BLaER1 (cell line): ENCODE results near the gene UNKL.

Experiments
- H3K27ac ChIP-seq: shearing (Covaris generic); formaldehyde crosslinking; 2 replicates; pipeline ENCODE4 v1.8.1; 2022
- H3K27me3 ChIP-seq: shearing (Covaris generic); formaldehyde crosslinking; 2 replicates; pipeline ENCODE4 v1.8.1; 2022
- H3K36me3 ChIP-seq: shearing (Covaris generic); formaldehyde crosslinking; 2 replicates; pipeline ENCODE4 v1.8.1; 2022
- H3K4me1 ChIP-seq: shearing (Covaris generic); formaldehyde crosslinking; 2 replicates; pipeline ENCODE4 v1.8.1; 2022
- H3K4me2 ChIP-seq: shearing (Covaris generic); formaldehyde crosslinking; 2 replicates; pipeline ENCODE4 v1.8.1; 2022
- H3K4me3 ChIP-seq: shearing (Covaris generic); formaldehyde crosslinking; 2 replicates; pipeline ENCODE4 v1.8.1; 2022
- H3K9ac ChIP-seq: shearing (Covaris generic); formaldehyde crosslinking; 2 replicates; pipeline ENCODE4 v1.8.1; 2022
- H3K9me3 ChIP-seq: shearing (Covaris generic); formaldehyde crosslinking; 2 replicates; pipeline ENCODE4 v1.8.1; 2022
- H4K20me1 ChIP-seq: shearing (Covaris generic); formaldehyde crosslinking; 2 replicates; pipeline ENCODE4 v1.8.1; 2022
- Cebpa-rat ChIP-seq: shearing (Covaris generic); IDR thresholded peaks from 2 replicates; pipeline ENCODE4 v1.8.1; 2022

UNKL gene

DNA sequence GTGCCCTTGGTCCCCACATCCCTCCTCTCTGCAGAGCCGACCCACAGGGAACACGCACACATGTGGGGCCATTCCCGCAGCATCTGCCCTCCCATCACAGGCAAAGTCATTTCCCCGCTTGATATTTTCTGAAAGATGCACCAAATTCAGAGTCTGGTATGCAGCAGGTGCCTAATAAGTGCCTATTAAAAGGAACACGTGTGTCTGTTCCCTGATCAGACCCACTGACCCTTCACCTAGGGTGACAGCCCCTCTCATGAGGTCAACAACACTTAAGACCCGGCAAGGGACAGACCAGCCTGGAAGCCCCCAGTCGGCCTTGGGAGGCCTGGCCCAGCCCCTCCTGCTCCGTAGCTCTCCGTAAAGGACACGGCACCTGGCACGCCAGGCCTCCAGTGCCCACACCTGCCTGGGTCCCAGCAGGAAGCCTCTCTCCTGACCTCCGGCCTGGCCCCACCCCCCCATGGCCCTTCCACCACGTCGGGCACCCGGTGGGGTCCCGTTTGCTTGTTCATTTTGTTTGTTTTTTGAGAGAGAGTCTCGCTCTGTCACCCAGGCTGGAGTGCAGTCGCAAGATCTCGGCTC lies 20.0 kb downstream of the UNKL start:
- Histone ChIP-seq H3K4me3 (no peak overlapping the region), H3K27ac (no peak overlapping the region), H3K36me3 (peaks cover 90% of the 10 kb centered on the region), H3K4me1 (peaks cover 65% of the 10 kb centered on the region), H3K9me3 (peaks cover 11% of the 10 kb centered on the region; the same call in 1 of the 2 replicates), H3K4me2 (no peak overlapping the region), H3K9ac (no peak overlapping the region), H3K27me3 (no peaks in the 10 kb centered on the region), H4K20me1 (peaks cover 13% of the 10 kb centered on the region)
- TF ChIP-seq Cebpa-rat = no peak

DNA sequence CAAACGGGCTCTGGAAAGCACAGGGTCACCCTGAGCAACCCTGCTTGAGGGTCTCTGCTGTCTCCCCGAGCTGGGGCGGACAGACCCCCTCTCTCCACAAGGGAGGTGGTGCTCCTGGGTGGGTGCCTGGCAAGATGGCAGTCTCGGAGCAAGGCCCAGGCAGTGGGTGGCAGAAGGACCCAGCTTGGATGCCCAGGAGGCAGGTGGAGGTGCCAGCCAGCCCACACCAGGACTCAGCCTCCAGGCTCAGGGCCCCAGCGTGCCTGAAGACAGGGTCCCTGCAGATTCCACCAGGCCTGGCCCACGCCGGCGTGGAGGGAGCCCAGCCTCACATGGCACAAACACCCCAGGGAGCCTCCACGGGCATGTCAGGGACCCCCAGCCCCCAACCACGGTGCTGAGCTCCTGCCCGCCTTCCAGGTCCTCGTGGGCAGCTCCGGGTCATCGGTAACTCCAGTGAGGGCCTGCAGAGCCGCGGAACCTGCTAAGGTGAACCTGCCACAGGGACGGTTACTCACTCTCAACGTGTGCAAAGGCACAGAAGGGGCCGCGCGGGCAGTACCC lies 20.8 kb downstream of the UNKL start:
- peak overlapping the region; percentile 58 for H3K4me2 ChIP-seq
- no peak overlapping the region for H3K4me3 ChIP-seq
- peaks cover 11% of the 10 kb centered on the region; the same call in 1 of the 2 replicates for H3K9me3 ChIP-seq
- H3K27me3 ChIP-seq = no peaks in the 10 kb centered on the region
- TF ChIP-seq Cebpa-rat = no peak
- H3K4me1 ChIP-seq = peaks cover 64% of the 10 kb centered on the region
- peak overlapping the region; percentile 56 for H3K27ac ChIP-seq
- H4K20me1 ChIP-seq = peaks cover 5% of the 10 kb centered on the region
- H3K36me3 ChIP-seq = peaks cover 87% of the 10 kb centered on the region
- H3K9ac ChIP-seq = 0 out of 2 replicates have a peak overlapping the region, but pooled peaks have one; percentile 51

DNA sequence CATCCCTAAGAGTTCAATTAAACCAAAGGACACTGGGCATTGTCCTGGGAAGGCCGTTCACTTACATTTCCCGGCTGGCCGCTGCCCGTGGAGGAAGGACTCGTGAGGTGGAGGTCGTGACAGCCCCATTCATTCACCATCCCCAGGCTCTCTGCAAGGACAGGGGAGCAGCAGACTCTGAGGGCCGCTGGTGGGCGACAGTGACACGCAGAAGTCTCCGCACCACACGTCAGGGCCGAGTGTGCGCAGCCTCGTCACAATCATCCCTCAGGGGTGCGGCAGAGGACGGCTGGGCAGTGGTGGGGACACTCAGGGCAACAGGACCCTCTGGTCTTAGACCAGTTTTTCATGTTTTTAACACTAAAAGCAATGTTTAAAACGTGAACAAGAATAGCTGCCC lies 21.7 kb downstream of the UNKL start:
- Histone ChIP-seq H3K4me3 (no peak overlapping the region), H3K36me3 (peaks cover 87% of the 10 kb centered on the region), H3K9ac (peak overlapping the region; percentile 51; the same call in 1 of the 2 replicates), H3K4me1 (peaks cover 68% of the 10 kb centered on the region), H3K27ac (no peak overlapping the region), H4K20me1 (no peaks in the 10 kb centered on the region; the same call in 1 of the 2 replicates), H3K4me2 (peak overlapping the region; percentile 58), H3K9me3 (peaks cover 11% of the 10 kb centered on the region; the same call in 1 of the 2 replicates), H3K27me3 (no peaks in the 10 kb centered on the region)
- no peak for TF ChIP-seq Cebpa-rat

DNA sequence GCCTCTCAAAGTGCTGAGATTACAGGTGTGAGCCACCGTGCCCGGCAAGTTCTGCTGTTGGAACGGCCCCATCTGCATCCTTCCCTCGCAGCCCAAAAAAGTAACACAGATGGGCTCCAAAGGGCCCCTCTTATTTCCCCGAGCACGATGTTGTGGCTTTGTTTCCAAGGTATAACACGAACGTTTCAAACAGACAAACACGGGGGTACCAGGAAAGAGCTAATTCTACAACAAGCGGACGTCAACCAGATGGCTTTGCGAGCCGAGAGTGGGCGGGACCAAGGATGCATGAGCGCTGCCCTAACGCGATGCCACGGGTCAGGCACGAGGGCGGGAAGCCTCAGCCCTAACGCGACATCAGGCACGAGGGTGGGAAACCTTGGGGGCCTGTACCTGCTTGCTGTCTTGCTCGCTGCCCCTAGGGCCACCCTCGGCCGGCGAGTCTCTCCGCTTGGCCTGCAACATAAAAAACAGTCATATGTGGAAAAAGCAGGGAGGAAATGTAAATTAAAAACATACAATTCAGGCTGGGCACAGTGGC lies 24.2 kb downstream of the UNKL start:
- peak overlapping the region; percentile 71 for H3K4me2 ChIP-seq
- no peak overlapping the region for H3K4me3 ChIP-seq
- no peaks in the 10 kb centered on the region for H3K27me3 ChIP-seq
- peaks cover 11% of the 10 kb centered on the region; the same call in 1 of the 2 replicates for H3K9me3 ChIP-seq
- H3K27ac ChIP-seq = peak overlapping the region; percentile 87
- peaks cover 76% of the 10 kb centered on the region for H3K4me1 ChIP-seq
- H3K36me3 ChIP-seq = peaks cover 84% of the 10 kb centered on the region
- peaks cover 11% of the 10 kb centered on the region; the same call in 1 of the 2 replicates for H4K20me1 ChIP-seq
- TF ChIP-seq Cebpa-rat = no peak
- H3K9ac ChIP-seq = peak overlapping the region; percentile 7; the same call in 1 of the 2 replicates

DNA sequence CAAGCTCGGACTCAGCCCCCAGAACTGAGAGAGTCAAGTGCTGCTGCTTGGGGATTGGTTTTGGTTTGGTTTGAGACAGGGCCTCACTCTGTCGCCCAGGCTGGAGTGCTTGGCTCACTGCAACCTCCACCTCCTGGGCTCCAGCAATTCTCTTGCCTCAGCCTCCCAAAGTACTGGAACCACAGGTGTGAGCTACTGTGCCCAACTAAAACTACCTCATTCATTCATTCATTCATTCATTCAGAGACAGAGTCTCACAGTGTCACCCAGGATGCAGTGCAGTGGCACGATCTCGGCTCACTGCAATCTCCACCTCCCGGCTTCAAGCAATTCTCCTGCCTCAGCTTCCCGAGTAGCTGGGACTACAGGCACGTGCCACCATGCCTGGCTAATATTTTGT lies 24.7 kb downstream of the UNKL start:
- H3K9me3 ChIP-seq = peaks cover 11% of the 10 kb centered on the region; the same call in 1 of the 2 replicates
- no peaks in the 10 kb centered on the region for H3K27me3 ChIP-seq
- H3K27ac ChIP-seq = peak overlapping the region; percentile 87
- peak overlapping the region; percentile 71 for H3K4me2 ChIP-seq
- H4K20me1 ChIP-seq = peaks cover 11% of the 10 kb centered on the region; the same call in 1 of the 2 replicates
- H3K4me1 ChIP-seq = peaks cover 76% of the 10 kb centered on the region
- no peak for TF ChIP-seq Cebpa-rat
- H3K36me3 ChIP-seq = peaks cover 85% of the 10 kb centered on the region
- H3K4me3 ChIP-seq = 0 out of 2 replicates have a peak overlapping the region, but pooled peaks have one; percentile 2
- H3K9ac ChIP-seq = peak overlapping the region; percentile 66

DNA sequence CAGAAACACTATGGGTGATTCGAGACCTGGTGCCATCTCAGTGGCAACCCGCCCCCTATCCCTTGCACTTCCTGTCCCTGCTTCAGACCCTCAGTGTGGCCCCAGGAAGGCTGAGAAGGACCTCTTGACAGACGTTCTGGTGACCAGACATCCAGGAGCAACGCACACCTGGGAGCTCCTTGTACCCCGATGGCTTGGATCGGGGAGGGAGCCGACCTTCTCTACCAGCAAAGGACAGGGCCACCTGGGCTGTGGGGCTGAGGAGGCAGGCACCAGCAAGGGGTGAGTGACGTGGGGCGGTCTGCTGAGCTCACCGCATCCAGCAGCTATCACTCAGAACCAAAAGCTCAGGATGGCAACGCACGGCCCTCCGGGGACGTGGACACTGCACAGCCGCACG lies 27.2 kb downstream of the UNKL start:
- peak overlapping the region; percentile 48 for H3K4me2 ChIP-seq
- no peaks in the 10 kb centered on the region for H3K27me3 ChIP-seq
- peaks cover 11% of the 10 kb centered on the region; the same call in 1 of the 2 replicates for H3K9me3 ChIP-seq
- no peak overlapping the region for H3K9ac ChIP-seq
- H3K27ac ChIP-seq = peak overlapping the region; percentile 71
- no peak for TF ChIP-seq Cebpa-rat
- no peak overlapping the region for H3K4me3 ChIP-seq
- peaks cover 83% of the 10 kb centered on the region for H3K36me3 ChIP-seq
- H4K20me1 ChIP-seq = peaks cover 11% of the 10 kb centered on the region; the same call in 1 of the 2 replicates
- peaks cover 57% of the 10 kb centered on the region for H3K4me1 ChIP-seq

DNA sequence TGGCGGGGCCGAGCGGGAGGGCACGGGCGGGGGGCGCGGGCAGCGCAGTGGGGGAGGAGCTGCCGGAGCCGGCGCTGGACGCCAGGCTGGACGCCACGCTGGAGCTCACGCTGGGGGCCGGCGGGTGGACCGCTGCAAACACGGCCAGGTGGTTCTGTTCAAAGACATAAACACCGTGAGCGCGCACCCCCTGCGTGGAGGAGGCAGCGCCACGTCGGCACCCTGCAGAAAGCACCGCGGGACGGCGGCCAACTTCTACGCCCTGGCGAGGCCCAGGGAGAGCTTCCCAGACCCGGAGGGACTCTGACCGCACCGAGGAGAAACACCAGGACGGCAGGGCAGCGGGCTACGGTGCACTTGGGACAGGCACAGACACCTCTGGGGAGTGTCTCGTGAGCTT lies 29.3 kb downstream of the UNKL start:
- Histone ChIP-seq H3K4me3 (no peak overlapping the region), H3K36me3 (peaks cover 81% of the 10 kb centered on the region), H3K9me3 (no peaks in the 10 kb centered on the region), H3K27me3 (no peaks in the 10 kb centered on the region), H3K4me1 (peaks cover 38% of the 10 kb centered on the region), H3K9ac (no peak overlapping the region), H4K20me1 (peaks cover 14% of the 10 kb centered on the region), H3K4me2 (no peak overlapping the region), H3K27ac (peak overlapping the region; percentile 26; the same call in 1 of the 2 replicates)
- TF ChIP-seq Cebpa-rat = no peak

DNA sequence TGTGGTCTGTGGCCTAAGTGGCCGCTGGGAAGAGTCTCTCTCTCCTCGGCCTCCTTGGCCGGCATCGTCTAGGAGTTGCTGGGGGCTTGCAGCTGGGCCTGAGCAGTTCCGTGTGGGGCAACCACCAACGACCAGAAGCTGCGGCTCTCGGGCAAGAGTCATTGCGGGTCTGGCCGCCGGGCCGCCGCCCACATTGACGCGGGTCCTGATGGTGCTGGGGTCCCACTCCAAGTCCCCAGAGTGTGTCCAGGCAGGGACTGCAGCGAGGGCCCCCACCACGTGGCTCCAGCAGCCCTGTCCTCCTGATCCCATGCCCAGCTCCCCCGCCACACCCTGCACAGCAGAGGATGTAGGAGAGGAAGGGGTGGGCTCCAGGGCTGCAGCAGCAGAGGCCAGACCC lies 30.9 kb downstream of the UNKL start:
- Histone ChIP-seq H3K27me3 (no peaks in the 10 kb centered on the region), H3K9ac (no peak overlapping the region), H3K4me2 (no peak overlapping the region), H3K4me1 (peaks cover 36% of the 10 kb centered on the region), H3K4me3 (no peak overlapping the region), H3K9me3 (no peaks in the 10 kb centered on the region), H3K27ac (no peak overlapping the region), H4K20me1 (peaks cover 29% of the 10 kb centered on the region), H3K36me3 (peaks cover 72% of the 10 kb centered on the region)
- no peak for TF ChIP-seq Cebpa-rat

DNA sequence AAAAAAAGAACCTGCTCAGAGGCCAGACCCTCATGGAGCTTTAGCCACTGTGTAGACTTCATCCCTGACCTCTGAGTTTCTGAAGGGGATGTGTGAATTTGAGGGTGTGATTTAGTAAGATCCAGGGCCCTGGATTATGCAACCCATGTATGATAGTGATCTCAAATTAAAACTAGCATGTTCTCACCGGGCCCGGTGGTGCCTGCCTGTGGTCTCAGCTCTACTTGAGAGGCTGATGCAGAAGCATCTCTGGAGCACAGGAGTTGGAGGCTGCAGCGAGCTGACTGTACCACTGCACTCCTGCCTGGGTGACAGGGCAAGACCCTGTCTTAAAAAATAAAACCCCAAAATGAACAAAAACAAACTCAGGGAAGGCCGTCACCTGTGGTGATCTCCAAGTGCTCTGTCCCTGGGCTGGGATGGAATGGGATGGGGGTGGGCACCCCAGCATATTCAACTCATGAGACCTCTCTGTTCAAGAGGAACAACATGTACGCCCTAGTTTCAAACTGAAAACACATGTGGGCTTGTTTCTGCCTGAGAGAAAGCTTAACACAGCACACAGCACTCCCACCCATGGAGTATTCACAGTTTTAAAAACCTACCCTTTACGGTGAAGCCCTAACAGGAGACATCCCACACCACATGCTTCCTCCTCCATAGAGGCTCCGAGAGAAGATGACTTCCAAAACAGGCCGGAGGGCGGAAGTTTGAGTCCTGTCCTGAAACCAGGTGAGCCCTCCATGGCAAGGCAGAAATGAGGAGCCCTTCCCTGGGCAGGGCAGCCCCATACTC lies 32.7 kb downstream of the UNKL start:
- Histone ChIP-seq H3K27me3 (no peaks in the 10 kb centered on the region), H3K9ac (no peak overlapping the region), H3K4me3 (no peak overlapping the region), H3K27ac (no peak overlapping the region), H4K20me1 (peaks cover 39% of the 10 kb centered on the region), H3K9me3 (no peaks in the 10 kb centered on the region), H3K36me3 (peaks cover 70% of the 10 kb centered on the region), H3K4me1 (peaks cover 29% of the 10 kb centered on the region), H3K4me2 (no peak overlapping the region)
- no peak for TF ChIP-seq Cebpa-rat
